GM18517 (cell line): ENCODE measurements around the gene OTX1.

ENCODE experiments used
- ATAC-seq: cut with Tn5 transposase; IDR thresholded peaks from one replicate; pipeline ENCODE4 v1.9.1; 2021; ENCODE audit warnings: mild to moderate bottlenecking, moderate library complexity; ENCODE audit not compliant: unreplicated experiment

OTX1 gene

DNA sequence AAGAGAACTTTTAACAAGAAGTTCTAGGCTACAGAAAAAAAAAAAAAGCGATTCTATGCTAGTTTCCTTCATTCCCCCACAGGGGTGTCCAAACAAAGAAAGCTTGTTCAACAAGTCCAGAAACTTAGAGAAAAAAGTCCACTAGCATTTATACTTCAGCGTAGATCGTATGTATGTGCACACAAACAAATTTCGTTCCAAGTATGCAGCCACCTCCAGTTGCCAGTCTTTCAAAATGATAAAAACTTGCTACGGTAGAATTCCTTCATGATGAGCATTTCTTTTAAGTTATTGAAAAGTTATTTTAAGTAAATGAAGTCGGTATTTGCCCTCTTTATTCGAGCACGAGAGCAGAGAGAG, 3.7 kb upstream of the OTX1 start:
- no peak for ATAC-seq

- ATAC-seq, result no peak
Observed at GRCh38 chr2:63047321-63048279, 3.0 kb upstream of the OTX1 start.

- no peak for ATAC-seq
Observed at GRCh38 chr2:63048367-63049171, 2.1 kb upstream of the OTX1 start.

GRCh38 chr2:63049211-63049969, 1.2 kb upstream of the OTX1 start:
- no peak for ATAC-seq

DNA sequence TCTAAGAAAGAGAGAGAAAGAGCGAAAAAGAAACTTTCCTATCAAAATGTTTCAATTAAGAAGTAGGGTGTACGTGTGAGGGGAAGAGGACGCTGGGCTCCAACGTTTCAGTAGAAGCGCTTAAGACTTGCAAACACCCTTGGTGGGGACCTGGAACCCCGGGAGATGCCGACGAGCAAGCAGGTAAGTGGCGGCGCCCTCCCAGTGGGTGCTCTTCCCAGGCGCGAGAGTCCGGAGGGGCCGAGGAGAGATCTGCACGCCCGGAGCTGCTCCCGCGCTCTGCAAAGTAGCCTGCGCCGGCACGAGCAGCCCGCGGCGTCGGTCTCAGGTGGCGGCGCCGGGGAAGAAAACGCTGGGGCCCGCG, 678 bp upstream of the OTX1 start:
- ATAC-seq, result no peak

DNA sequence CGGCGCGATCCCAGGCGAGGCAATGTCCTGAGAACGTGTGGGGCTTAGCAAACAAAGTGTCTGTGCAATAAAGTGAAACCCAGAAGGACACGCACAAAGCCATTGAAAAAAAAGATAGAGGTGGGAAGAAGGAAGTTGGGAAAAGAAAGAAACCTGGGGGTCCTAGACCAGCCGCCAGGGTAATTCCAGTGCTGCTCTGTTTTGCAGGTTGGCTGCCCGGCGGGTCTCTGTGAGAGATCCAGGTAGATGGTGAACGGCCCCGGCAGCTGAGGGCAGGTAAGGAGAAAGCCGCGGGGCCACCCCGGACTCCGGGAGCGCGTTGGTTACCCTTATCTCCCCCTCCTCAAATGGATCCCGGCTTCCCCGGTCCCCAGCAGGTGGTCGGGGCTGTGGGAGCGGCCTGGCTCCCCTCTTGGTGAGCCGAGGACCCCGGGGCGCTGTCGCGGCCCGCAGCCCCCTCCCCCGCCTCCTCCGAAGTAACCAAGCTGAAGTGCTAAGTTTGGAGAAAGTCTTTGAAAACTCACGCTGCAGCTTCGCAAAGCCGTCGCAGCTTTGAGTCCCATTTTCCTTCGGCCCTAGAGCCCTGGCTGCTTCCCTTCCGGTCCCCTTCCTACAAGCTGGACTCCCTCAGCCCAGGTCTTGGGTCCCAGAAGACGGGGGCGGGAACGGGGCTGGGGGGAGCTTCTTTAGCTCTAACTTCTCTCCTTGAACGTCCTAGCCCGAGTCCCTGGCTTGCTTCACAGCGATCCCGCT, 588 bp downstream of the OTX1 start:
- ATAC-seq, result no peak

DNA sequence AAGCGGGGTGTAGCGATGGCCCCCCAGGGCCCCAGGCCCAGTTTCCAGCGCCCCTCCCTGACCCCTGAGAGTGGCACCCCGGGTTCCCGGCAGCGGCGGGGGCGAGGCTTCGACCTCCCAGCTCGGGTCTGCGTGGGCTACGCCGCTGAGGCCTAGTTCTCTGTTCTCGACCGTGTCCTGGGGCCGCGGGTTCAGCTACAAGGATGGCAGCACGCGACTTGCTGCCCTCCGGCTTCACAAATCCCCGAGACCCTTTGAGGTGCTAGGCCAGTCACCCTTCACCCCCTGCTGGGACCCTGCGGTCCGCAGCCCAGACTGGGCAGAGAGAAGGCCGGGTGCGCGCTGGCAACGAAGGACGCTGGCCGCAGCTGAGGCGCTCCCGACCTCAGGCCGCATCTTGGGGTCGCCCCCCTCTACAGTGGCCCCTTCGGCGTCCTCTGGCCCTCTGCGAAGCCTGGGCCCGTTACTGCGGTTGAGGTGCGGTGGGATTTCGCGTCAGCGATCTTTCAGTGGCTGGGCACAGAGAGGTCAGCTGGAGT, 1.2 kb downstream of the OTX1 start:
- ATAC-seq, result no peak

GRCh38 chr2:63052411-63053080, 1.9 kb downstream of the OTX1 start:
- ATAC-seq, result no peak

DNA sequence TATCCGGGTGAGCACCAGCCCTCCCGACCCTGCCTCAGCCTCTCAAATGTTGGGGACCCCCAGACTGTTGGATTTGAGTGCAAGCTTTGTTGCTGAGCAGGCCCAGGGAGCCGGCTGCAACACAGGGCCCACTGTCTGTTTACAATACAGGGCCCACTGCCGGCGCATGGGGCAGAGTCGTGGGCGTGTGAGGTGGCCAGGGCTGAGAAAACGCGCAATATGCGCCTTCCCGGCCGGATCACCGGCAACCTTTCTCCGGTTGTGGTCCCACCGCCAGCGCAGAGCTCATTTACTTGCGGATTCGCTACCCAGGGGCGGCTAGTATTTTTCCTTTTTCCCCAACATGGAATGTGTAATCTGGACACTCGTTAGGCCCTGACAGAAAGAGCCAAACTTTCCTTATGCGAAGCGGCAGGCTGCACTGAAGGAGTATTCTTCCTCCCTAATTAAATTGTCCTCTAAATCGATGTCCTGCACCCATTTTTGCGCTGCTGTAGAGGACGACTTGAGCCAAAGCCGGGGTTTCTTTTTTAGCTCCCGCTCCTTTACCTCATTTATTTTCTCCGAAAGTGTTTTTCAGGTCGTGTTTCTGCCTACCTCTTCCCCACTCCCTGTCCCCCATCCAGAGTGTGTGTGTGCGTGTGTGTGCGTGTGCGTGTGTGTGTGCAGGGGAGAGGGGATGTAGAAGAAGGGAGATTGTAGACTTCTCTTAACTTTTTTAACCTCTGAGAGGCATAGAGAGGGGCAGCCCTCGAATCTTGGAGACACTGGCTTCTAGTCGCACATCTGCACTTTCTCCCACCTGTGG, 2.7 kb downstream of the OTX1 start:
- no peak for ATAC-seq

- ATAC-seq, result no peak
Observed at GRCh38 chr2:63053889-63054602, 3.4 kb downstream of the OTX1 start.

- no peak for ATAC-seq
Observed at GRCh38 chr2:63054841-63055225, 4.2 kb downstream of the OTX1 start.

- ATAC-seq, result no peak
Observed at GRCh38 chr2:63055226-63056106, 4.8 kb downstream of the OTX1 start.

DNA sequence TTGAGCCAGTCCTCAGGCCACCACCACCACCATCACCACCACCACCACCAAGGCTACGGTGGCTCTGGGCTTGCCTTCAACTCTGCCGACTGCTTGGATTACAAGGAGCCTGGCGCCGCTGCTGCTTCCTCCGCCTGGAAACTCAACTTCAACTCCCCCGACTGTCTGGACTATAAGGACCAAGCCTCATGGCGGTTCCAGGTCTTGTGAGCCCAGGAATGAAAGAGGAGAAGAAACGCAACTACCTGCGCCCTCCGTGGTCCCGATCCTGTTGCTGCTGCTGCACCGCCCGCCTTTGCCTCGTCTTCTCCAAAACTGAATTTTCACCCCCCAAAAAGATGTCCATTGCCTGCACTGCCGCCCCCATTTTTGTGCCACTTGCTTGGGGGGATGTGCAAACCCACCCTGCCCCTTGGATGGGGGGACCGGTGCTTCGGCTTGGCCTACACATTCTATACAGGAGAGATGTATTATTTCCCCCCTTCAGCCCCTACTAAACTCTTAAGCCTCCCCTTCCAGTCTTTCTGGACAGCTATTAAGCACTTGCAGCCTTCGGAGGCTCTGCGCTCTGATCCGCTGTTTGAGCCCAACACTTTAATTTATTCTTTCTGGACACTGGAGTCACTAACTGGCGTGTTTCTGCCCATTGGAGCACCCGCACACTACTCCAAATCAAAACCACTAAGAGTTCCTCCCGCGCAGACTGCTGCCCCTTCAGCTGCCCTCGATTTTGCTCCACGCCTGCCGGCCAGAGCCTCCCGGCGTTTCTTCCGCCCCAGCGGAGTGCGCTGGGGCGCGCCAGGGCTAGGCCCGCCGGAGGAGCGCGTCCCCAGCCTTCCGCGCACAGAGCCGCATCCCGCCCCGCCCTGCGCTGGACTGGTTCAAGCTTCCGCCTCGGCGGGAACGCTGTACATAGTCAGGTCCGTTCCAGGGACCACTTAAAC, 5.7 kb downstream of the OTX1 start:
- no peak for ATAC-seq

DNA sequence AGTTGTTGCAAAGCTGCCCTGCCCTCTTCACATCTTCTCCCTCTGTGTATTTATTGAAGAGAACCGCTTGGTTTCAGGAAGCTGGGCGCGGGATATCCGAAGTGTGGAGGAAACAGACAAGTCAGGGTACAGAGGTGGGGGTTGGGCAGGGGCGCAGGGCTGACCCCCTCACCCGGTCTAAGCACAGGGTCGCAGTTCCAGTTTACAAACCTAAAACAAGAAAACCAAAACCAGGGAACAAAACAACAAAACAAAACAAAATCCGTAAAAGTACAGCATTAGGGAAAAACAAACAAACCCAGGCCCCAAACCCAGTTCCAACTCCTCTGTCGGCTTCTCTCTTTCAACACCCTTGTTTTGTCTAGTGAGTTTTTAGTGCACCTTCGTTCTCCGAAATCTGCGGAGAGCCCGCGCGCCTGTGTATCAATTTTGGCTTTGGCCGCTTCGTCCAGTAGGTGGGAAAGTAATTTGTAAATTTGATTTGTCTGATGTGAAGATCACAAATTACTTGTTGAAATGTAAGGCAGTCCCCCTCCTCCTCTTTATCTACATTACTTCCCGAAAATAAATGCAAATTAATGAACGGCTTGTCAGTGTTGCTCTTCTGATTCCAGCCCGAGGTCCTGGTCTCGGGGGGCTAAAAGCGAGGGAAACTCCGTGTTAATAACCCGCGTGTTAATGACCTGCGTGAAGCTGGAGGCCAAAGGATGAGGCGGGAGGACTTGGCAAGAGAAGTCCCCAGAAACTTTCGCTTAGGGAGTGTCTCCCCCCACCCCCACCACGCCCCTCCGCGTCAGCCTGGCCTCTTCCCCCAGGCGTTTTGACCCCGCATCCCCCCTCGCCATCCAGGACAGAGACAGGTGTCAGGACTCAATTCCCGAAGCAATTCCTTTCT, 6.9 kb downstream of the OTX1 start:
- no peak for ATAC-seq
